Ishikawa (cell line): ENCODE results near the gene SPARCL1.

Experiments used
- CEBPB ChIP-seq: IDR thresholded peaks from 2 replicates; pipeline ENCODE4 v1.6.1; 2012
- CREB1 ChIP-seq: IDR thresholded peaks from 2 replicates; pipeline ENCODE4 v1.6.1; 2012; ENCODE audit warnings: low read depth
- EGR1 ChIP-seq: IDR thresholded peaks from 2 replicates; pipeline ENCODE4 v1.6.1; 2012
- EP300 ChIP-seq: IDR thresholded peaks from 2 replicates; pipeline ENCODE4 v1.6.1; 2012; ENCODE audit warnings: borderline replicate concordance
- FOXM1 ChIP-seq: IDR thresholded peaks from 2 replicates; pipeline ENCODE4 v1.6.1; 2012; ENCODE audit warnings: low read depth, borderline replicate concordance
- MAX ChIP-seq: IDR thresholded peaks from 2 replicates; pipeline ENCODE4 v1.6.1; 2012
- NFIC ChIP-seq: IDR thresholded peaks from 2 replicates; pipeline ENCODE4 v1.6.1; 2012
- RAD21 ChIP-seq: IDR thresholded peaks from 2 replicates; pipeline ENCODE4 v1.6.1; 2012; ENCODE audit warnings: low read depth
- REST ChIP-seq: IDR thresholded peaks from 2 replicates; pipeline ENCODE4 v1.6.1; 2012; ENCODE audit warnings: low read depth, mild to moderate bottlenecking
- TAF1 ChIP-seq: IDR thresholded peaks from 2 replicates; pipeline ENCODE4 v1.6.1; 2012; ENCODE audit warnings: low read depth, mild to moderate bottlenecking
- TCF12 ChIP-seq: IDR thresholded peaks from 2 replicates; pipeline ENCODE4 v1.6.1; 2012; ENCODE audit warnings: low read depth
- TEAD4 ChIP-seq: IDR thresholded peaks from 2 replicates; pipeline ENCODE4 v1.6.1; 2012
- USF1 ChIP-seq: IDR thresholded peaks from 2 replicates; pipeline ENCODE4 v1.6.1; 2012
- YY1 ChIP-seq: IDR thresholded peaks from 2 replicates; pipeline ENCODE4 v1.6.1; 2012; ENCODE audit warnings: low read depth
- ZBTB7A ChIP-seq: IDR thresholded peaks from 2 replicates; pipeline ENCODE4 v1.6.1; 2012; ENCODE audit warnings: low read depth

SPARCL1 gene

GRCh38 chr4:87497578-87497977, 31.6 kb downstream of the SPARCL1 start:
- TF ChIP-seq CREB1, result no peak
- no peak for TF ChIP-seq YY1
- TF ChIP-seq NFIC, result no peak
- TF ChIP-seq CEBPB, result no peak
- no peak for TF ChIP-seq REST
- no peak for TF ChIP-seq RAD21
- TF ChIP-seq TAF1, result no peak
- no peak for TF ChIP-seq MAX
- no peak for TF ChIP-seq USF1
- TF ChIP-seq TCF12, result no peak
- TF ChIP-seq TEAD4, result no peak
- TF ChIP-seq ZBTB7A, result no peak
- no peak for TF ChIP-seq EGR1
- no peak for TF ChIP-seq EP300
- TF ChIP-seq FOXM1, result no peak

- TF ChIP-seq CREB1, result no peak
- TF ChIP-seq YY1, result no peak
- TF ChIP-seq ZBTB7A, result no peak
- TF ChIP-seq MAX, result no peak
- TF ChIP-seq EGR1, result no peak
- no peak for TF ChIP-seq TAF1
These were observed 32.0 kb downstream of the SPARCL1 start for GRCh38 chr4:87497159-87497558.

- TF ChIP-seq EP300 (no peak), NFIC (no peak), EGR1 (no peak), RAD21 (no peak), ZBTB7A (no peak), CEBPB (no peak), YY1 (no peak), TCF12 (no peak)
These were observed 36.1 kb downstream of the SPARCL1 start for GRCh38 chr4:87493115-87493514.

GRCh38 chr4:87491436-87491835, 37.7 kb downstream of the SPARCL1 start:
- TF ChIP-seq RAD21 (no peak), TAF1 (no peak)

- TF ChIP-seq REST (no peak), EGR1 (no peak), TEAD4 (no peak), NFIC (no peak), RAD21 (no peak), FOXM1 (no peak), TAF1 (no peak), USF1 (no peak), YY1 (no peak), EP300 (no peak), TCF12 (no peak), ZBTB7A (no peak), MAX (no peak), CEBPB (no peak)
These were observed 38.4 kb downstream of the SPARCL1 start for GRCh38 chr4:87490664-87491369.

- TF ChIP-seq USF1 (no peak), EP300 (no peak), EGR1 (no peak), REST (no peak), FOXM1 (no peak), YY1 (no peak), RAD21 (no peak), CREB1 (no peak), TEAD4 (no peak), MAX (no peak), TCF12 (no peak), CEBPB (no peak), NFIC (no peak)
These were observed 39.5 kb downstream of the SPARCL1 start for GRCh38 chr4:87489678-87490077.
